ENCODE data around the gene GRPR. TPM values are rescaled to one million over a fixed set of nuclear protein-coding genes. Genes with fewer than 3 reads are reported as not detected.

The GRPR gene
- polyA plus RNA-seq, 1 donor (not counting 4 experiments of a cell fraction or from before 2014, with no cell fraction given) = 0.08 TPM

- dilution Hi-C loops (cut with MboI; ENCODE audit: extremely low pct_ligation_motif_present, low sequenced_read_pairs) = no loop called here
- H3K9me1 ChIP-seq (ENCODE audit: control insufficient read depth, extremely low read depth, insufficient read depth, low read length) = no peaks in the 10 kb centered on the region
- no peaks in the 10 kb centered on the region for H3K27me3 ChIP-seq (ENCODE audit: control insufficient read depth, extremely low read depth, insufficient read depth, low read length)
- H3K4me2 ChIP-seq (ENCODE audit: control insufficient read depth, extremely low read depth, insufficient read depth, low read depth, low read length) = no peak overlapping the region
- peak; percentile 2 for DNase-seq (ENCODE audit: low read depth, low spot score)
- no peak overlapping the region for H3K4me3 ChIP-seq (ENCODE audit: control insufficient read depth in 2 of 3, extremely low read depth in 1 of 3, insufficient read depth in 2 of 3, low read depth in 1 of 3, low read length in 3 of 3)
- H3K9me3 ChIP-seq (ENCODE audit: control insufficient read depth, low read depth, low read length) = no peaks in the 10 kb centered on the region
- no peaks in the 10 kb centered on the region for H3K36me3 ChIP-seq (ENCODE audit: control insufficient read depth in 2 of 2, extremely low read depth in 1 of 2, insufficient read depth in 2 of 2, low read length in 2 of 2)
- H3K27ac ChIP-seq (ENCODE audit: control insufficient read depth, insufficient read depth, low read length) = no peak overlapping the region
- H3K4me1 ChIP-seq (ENCODE audit: control insufficient read depth, extremely low read depth, insufficient read depth, low read length) = peaks cover 4% of the 10 kb centered on the region
- H2AFZ ChIP-seq (ENCODE audit: control insufficient read depth, low read length) = no peak overlapping the region
- FAIRE-seq = peak; percentile 9
- no peaks in the 10 kb centered on the region for H3K79me2 ChIP-seq (ENCODE audit: control insufficient read depth, insufficient read depth, low read length)
- TF ChIP-seq CTCF (optimal IDR thresholded peaks at IDR 0.05 in 1 of 3, IDR thresholded peaks at IDR 0.05 in 1 of 3, conservative IDR thresholded peaks at IDR 0.05 in 1 of 3; ENCODE audit: extremely low read depth in 1 of 3, insufficient read depth in 2 of 3, low read length in 3 of 3) (no peak), EZH2 (IDR thresholded peaks at IDR 0.05; ENCODE audit: low read length) (no peak)
- no peak overlapping the region for H3K9ac ChIP-seq (ENCODE audit: control insufficient read depth, extremely low read depth, insufficient read depth, low read length)
- no peaks in the 10 kb centered on the region for H4K20me1 ChIP-seq (ENCODE audit: control insufficient read depth, extremely low read depth, insufficient read depth, low read length)
Observed at GRCh38 chrX:16076834-16077233, 46.5 kb upstream of the GRPR start.

GRCh38 chrX:16077811-16078210 is 45.6 kb upstream of the GRPR start:
- Histone ChIP-seq H3K27ac (ENCODE audit: control insufficient read depth, insufficient read depth, low read length) (no peak overlapping the region), H3K4me2 (ENCODE audit: control insufficient read depth, extremely low read depth, insufficient read depth, low read depth, low read length) (no peak overlapping the region), H3K4me1 (ENCODE audit: control insufficient read depth, extremely low read depth, insufficient read depth, low read length) (peaks cover 4% of the 10 kb centered on the region), H3K9ac (ENCODE audit: control insufficient read depth, extremely low read depth, insufficient read depth, low read length) (no peak overlapping the region), H3K27me3 (ENCODE audit: control insufficient read depth, extremely low read depth, insufficient read depth, low read length) (no peaks in the 10 kb centered on the region), H3K9me3 (ENCODE audit: control insufficient read depth, low read depth, low read length) (no peaks in the 10 kb centered on the region), H2AFZ (ENCODE audit: control insufficient read depth, low read length) (no peak overlapping the region), H3K79me2 (ENCODE audit: control insufficient read depth, insufficient read depth, low read length) (no peaks in the 10 kb centered on the region), H3K9me1 (ENCODE audit: control insufficient read depth, extremely low read depth, insufficient read depth, low read length) (no peaks in the 10 kb centered on the region), H3K36me3 (ENCODE audit: control insufficient read depth in 2 of 2, extremely low read depth in 1 of 2, insufficient read depth in 2 of 2, low read length in 2 of 2) (no peaks in the 10 kb centered on the region), H3K4me3 (ENCODE audit: control insufficient read depth in 2 of 3, extremely low read depth in 1 of 3, insufficient read depth in 2 of 3, low read depth in 1 of 3, low read length in 3 of 3) (no peak overlapping the region), H4K20me1 (ENCODE audit: control insufficient read depth, extremely low read depth, insufficient read depth, low read length) (no peaks in the 10 kb centered on the region)
- FAIRE-seq (no peak), DNase-seq (ENCODE audit: low read depth, low spot score) (no peak)
- dilution Hi-C loops (cut with MboI; ENCODE audit: extremely low pct_ligation_motif_present, low sequenced_read_pairs) = no loop called here
- TF ChIP-seq CTCF (optimal IDR thresholded peaks at IDR 0.05 in 1 of 3, IDR thresholded peaks at IDR 0.05 in 1 of 3, conservative IDR thresholded peaks at IDR 0.05 in 1 of 3; ENCODE audit: extremely low read depth in 1 of 3, insufficient read depth in 2 of 3, low read length in 3 of 3) = no peak
- no peak for TF ChIP-seq EZH2 (IDR thresholded peaks at IDR 0.05; ENCODE audit: low read length)
